Neural cell (in vitro differentiated cells): ENCODE data around the gene NELL1. TPM values are rescaled to one million over a fixed set of nuclear protein-coding genes. Genes with fewer than 3 reads are reported as not detected.
"Not testable (repeated sequence)": the region's sequence is repeated elsewhere in the genome, so short reads cannot be mapped to it uniquely, and the experiment has no call there.

Source experiments
- H2AFZ ChIP-seq: fragments of 200-600, 300-800 bp; sonication (generic), shearing (Covaris generic); 2 replicates; pipeline ENCODE4 v1.6.0; 2014; ENCODE audit warnings: low read depth, mild to moderate bottlenecking, antibody characterized with exemption, low read length, moderate library complexity
- H3F3A ChIP-seq: fragments of 200-600 bp; shearing (Covaris generic); 2 replicates; pipeline ENCODE4 v1.6.1; 2016; ENCODE audit warnings: mild to moderate bottlenecking, moderate library complexity, mixed read lengths, antibody characterized with exemption, low read length; ENCODE audit not compliant: insufficient read depth, poor library complexity, severe bottlenecking
- H3K27ac ChIP-seq: fragments of 200-600, 300-800 bp; sonication (generic), shearing (Covaris generic); 2 replicates; pipeline ENCODE4 v1.5.1; 2014; ENCODE audit warnings: mild to moderate bottlenecking, low read length, moderate library complexity
- H3K27me3 ChIP-seq: fragments of 300-800, 200-600 bp; sonication (generic), shearing (Covaris generic); 2 replicates; pipeline ENCODE4 v1.6.0; 2014; ENCODE audit warnings: mild to moderate bottlenecking, low read depth, low read length, moderate library complexity; ENCODE audit not compliant: insufficient read depth
- H3K36me3 ChIP-seq: fragments of 300-800, 200-600 bp; sonication (generic), shearing (Covaris generic); 2 replicates; pipeline ENCODE4 v1.5.1; 2014; ENCODE audit warnings: mild to moderate bottlenecking, antibody characterized with exemption, low read length, moderate library complexity; ENCODE audit not compliant: insufficient read depth
- H3K4me2 ChIP-seq: fragments of 300-800, 200-600 bp; sonication (generic), shearing (Covaris generic); 2 replicates; pipeline ENCODE4 v1.6.0; 2014; ENCODE audit warnings: mild to moderate bottlenecking, low read length
- H3K4me3 ChIP-seq: fragments of 300-800, 200-600 bp; sonication (generic), shearing (Covaris generic); 2 replicates; pipeline ENCODE4 v1.5.1; 2014; ENCODE audit warnings: mild to moderate bottlenecking, low read length, moderate library complexity
- H3K79me2 ChIP-seq: fragments of 200-600 bp; shearing (Covaris generic); replicated peaks from 2 replicates; pipeline ENCODE4 v1.6.0; 2014; ENCODE audit warnings: mild to moderate bottlenecking, low read length, moderate library complexity; ENCODE audit not compliant: insufficient read depth
- H3K9ac ChIP-seq: fragments of 300-800, 200-600 bp; sonication (generic), shearing (Covaris generic); 2 replicates; pipeline ENCODE4 v1.6.1; 2016; ENCODE audit warnings: mild to moderate bottlenecking, low read length, mixed read lengths
- H3K9me2 ChIP-seq: fragments of 200-600 bp; shearing (Covaris generic); 2 replicates; pipeline ENCODE4 v1.6.1; 2016; ENCODE audit warnings: mild to moderate bottlenecking, low read length, mixed read lengths; ENCODE audit not compliant: insufficient read depth
- H3K9me3 ChIP-seq: fragments of 200-600, 300-800 bp; sonication (generic), shearing (Covaris generic); 2 replicates; pipeline ENCODE4 v1.6.1; 2016; ENCODE audit warnings: mild to moderate bottlenecking, mixed run types, low read length, moderate library complexity, mixed read lengths
- H4K20me1 ChIP-seq: fragments of 200-600 bp; shearing (Covaris generic); 2 replicates; pipeline ENCODE4 v1.6.1; 2016; ENCODE audit warnings: mild to moderate bottlenecking, mixed run types; ENCODE audit not compliant: insufficient read depth
- EP300 ChIP-seq: fragments of 450-650 bp; conservative IDR thresholded peaks from 2 replicates; pipeline ENCODE4 v1.6.1; 2014; ENCODE audit warnings: antibody characterized with exemption, mild to moderate bottlenecking, moderate library complexity; ENCODE audit not compliant: poor library complexity, severe bottlenecking
- EZH2 ChIP-seq: fragments of 200-600, 300-800 bp; shearing (Covaris generic), sonication (generic); IDR thresholded peaks from 2 replicates; pipeline ENCODE4 v1.6.1; 2014; ENCODE audit warnings: antibody characterized with exemption, low read length, borderline replicate concordance, mild to moderate bottlenecking; ENCODE audit not compliant: insufficient read depth, poor library complexity, severe bottlenecking
- MXI1 ChIP-seq: fragments of 450-650 bp; conservative IDR thresholded peaks from 2 replicates; pipeline ENCODE4 v1.6.1; 2014; ENCODE audit warnings: antibody characterized with exemption, mild to moderate bottlenecking; ENCODE audit not compliant: poor library complexity, severe bottlenecking
- POLR2AphosphoS5 ChIP-seq: IDR thresholded peaks from 2 replicates; pipeline ENCODE4 v1.6.1; 2012
- RAD21 ChIP-seq: fragments of 450-650 bp; conservative IDR thresholded peaks from 2 replicates; pipeline ENCODE4 v1.6.1; 2014; ENCODE audit warnings: antibody characterized with exemption, mild to moderate bottlenecking, moderate library complexity
- SMC3 ChIP-seq: fragments of 450-650 bp; conservative IDR thresholded peaks from 2 replicates; pipeline ENCODE4 v1.6.1; 2014; ENCODE audit warnings: antibody characterized with exemption, mild to moderate bottlenecking, moderate library complexity; ENCODE audit not compliant: poor library complexity
- TAF1 ChIP-seq: IDR thresholded peaks from 2 replicates; pipeline ENCODE4 v1.6.1; 2012; ENCODE audit warnings: low read depth
- polyA plus RNA-seq: library from polyadenylated mRNA; depleted of rRNA; stranded (reverse); fragments of >200 nt; gene quantifications from 2 replicates; pipeline ENCODE4 v1.2.3, GENCODE V29; 2014
- TF ChIP-seq, protein P1 (sequence below): IDR thresholded peaks from 2 replicates; pipeline ENCODE4 v1.6.1; 2012; ENCODE audit warnings: borderline replicate concordance
- TF ChIP-seq, protein P2 (sequence below): fragments of 450-650 bp; IDR thresholded peaks from 2 replicates; pipeline ENCODE4 v1.5.1; 2014; ENCODE audit warnings: antibody characterized with exemption, mild to moderate bottlenecking, moderate library complexity; ENCODE audit not compliant: poor library complexity, severe bottlenecking

The NELL1 gene
- polyA plus RNA-seq, 1 donor from 2014 or later, result 70.4 TPM

DNA sequence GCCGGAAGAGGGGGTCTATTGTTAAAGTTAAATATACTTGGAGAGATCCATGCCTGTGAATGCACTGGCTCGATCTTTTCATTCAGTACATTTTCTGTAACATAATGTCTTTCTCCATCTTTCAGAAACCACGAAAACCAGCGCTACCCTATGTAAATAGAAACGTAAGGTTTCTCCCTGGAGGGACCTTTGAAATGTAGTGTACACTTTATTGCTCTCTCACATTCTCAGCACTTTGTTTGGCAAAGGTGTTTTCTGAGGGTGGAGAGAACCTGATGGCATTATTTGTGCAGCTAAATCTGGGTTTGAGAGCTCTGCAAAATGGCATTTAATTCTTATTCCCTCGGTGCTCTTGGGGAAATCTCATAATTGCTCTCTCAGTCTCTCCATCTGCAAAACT is 468.4 kb downstream of the NELL1 start:
- Histone ChIP-seq H3K36me3 (no peaks in the 10 kb centered on the region), H3K9me3 (no peaks in the 10 kb centered on the region), H3F3A (no peaks in the 10 kb centered on the region), H3K79me2 (no peaks in the 10 kb centered on the region), H3K27me3 (no peaks in the 10 kb centered on the region), H3K4me3 (no peak overlapping the region), H4K20me1 (no peaks in the 10 kb centered on the region), H3K27ac (no peak overlapping the region), H3K4me2 (no peak overlapping the region), H3K9me2 (no peaks in the 10 kb centered on the region), H2AFZ (no peak overlapping the region), H3K9ac (no peak overlapping the region)
- TF ChIP-seq MXI1 (no peak), EZH2 (no peak), RAD21 (no peak), EP300 (no peak), POLR2AphosphoS5 (no peak), SMC3 (no peak), TAF1 (no peak)
- TF ChIP-seq, protein P1, sequence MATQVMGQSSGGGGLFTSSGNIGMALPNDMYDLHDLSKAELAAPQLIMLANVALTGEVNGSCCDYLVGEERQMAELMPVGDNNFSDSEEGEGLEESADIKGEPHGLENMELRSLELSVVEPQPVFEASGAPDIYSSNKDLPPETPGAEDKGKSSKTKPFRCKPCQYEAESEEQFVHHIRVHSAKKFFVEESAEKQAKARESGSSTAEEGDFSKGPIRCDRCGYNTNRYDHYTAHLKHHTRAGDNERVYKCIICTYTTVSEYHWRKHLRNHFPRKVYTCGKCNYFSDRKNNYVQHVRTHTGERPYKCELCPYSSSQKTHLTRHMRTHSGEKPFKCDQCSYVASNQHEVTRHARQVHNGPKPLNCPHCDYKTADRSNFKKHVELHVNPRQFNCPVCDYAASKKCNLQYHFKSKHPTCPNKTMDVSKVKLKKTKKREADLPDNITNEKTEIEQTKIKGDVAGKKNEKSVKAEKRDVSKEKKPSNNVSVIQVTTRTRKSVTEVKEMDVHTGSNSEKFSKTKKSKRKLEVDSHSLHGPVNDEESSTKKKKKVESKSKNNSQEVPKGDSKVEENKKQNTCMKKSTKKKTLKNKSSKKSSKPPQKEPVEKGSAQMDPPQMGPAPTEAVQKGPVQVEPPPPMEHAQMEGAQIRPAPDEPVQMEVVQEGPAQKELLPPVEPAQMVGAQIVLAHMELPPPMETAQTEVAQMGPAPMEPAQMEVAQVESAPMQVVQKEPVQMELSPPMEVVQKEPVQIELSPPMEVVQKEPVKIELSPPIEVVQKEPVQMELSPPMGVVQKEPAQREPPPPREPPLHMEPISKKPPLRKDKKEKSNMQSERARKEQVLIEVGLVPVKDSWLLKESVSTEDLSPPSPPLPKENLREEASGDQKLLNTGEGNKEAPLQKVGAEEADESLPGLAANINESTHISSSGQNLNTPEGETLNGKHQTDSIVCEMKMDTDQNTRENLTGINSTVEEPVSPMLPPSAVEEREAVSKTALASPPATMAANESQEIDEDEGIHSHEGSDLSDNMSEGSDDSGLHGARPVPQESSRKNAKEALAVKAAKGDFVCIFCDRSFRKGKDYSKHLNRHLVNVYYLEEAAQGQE, result no peak
- TF ChIP-seq, protein P2, sequence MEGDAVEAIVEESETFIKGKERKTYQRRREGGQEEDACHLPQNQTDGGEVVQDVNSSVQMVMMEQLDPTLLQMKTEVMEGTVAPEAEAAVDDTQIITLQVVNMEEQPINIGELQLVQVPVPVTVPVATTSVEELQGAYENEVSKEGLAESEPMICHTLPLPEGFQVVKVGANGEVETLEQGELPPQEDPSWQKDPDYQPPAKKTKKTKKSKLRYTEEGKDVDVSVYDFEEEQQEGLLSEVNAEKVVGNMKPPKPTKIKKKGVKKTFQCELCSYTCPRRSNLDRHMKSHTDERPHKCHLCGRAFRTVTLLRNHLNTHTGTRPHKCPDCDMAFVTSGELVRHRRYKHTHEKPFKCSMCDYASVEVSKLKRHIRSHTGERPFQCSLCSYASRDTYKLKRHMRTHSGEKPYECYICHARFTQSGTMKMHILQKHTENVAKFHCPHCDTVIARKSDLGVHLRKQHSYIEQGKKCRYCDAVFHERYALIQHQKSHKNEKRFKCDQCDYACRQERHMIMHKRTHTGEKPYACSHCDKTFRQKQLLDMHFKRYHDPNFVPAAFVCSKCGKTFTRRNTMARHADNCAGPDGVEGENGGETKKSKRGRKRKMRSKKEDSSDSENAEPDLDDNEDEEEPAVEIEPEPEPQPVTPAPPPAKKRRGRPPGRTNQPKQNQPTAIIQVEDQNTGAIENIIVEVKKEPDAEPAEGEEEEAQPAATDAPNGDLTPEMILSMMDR, result no peak

DNA sequence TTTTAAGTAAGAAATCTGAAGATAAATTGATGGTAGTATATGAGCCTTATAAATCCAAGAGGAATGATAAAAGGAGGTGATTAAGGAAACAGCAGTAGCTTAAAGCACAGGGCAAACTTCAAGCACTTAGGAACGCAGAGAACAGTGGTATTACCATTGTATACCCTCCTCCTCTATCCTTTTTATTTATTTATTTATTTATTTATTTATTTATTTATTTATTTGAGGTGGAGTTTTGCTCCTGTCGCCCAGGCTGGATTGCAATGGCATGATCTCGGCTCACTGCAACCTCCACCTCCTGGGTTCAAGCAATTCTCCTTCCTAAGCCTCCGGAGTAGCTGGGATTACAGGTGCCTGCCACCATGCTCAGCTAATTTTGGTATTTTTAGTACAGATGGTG is 472.2 kb downstream of the NELL1 start:
- H4K20me1 ChIP-seq, H3K9me3 ChIP-seq, H3K4me3 ChIP-seq, H3K79me2 ChIP-seq, H3K4me2 ChIP-seq, H3F3A ChIP-seq, H3K36me3 ChIP-seq, H2AFZ ChIP-seq, H3K9ac ChIP-seq, H3K9me2 ChIP-seq, H3K27me3 ChIP-seq, H3K27ac ChIP-seq: not testable (repeated sequence)

DNA sequence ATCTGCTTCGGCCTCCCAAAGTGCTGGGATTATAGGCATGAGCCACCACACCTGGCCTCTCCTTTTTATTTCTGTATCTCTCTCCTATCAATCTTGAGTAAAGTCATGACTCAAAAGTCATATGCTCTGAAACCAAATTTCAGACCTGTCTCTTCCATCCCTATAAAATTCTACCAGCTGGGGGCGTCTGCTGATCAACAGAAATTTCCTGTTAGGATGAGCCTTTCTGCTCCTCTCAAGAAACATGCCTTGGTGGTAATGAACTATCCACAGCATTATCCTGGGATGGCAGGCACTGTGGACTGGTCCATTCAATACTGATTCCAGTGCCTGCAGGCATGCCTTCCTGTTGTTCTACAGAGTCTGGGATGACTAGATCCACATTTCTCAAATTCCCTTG is 472.6 kb downstream of the NELL1 start:
- H3K27ac ChIP-seq, result no peak overlapping the region
- H3K79me2 ChIP-seq, result no peaks in the 10 kb centered on the region
- H3K4me3 ChIP-seq, result no peak overlapping the region
- H4K20me1 ChIP-seq, result no peaks in the 10 kb centered on the region
- no peaks in the 10 kb centered on the region for H3F3A ChIP-seq
- H3K27me3 ChIP-seq, result no peaks in the 10 kb centered on the region
- H3K4me2 ChIP-seq, result no peak overlapping the region
- H3K9ac ChIP-seq, result no peak overlapping the region
- H3K9me3 ChIP-seq, result no peaks in the 10 kb centered on the region
- no peak for TF ChIP-seq EP300
- TF ChIP-seq, protein P1, result no peak
- no peak for TF ChIP-seq TAF1
- no peak for TF ChIP-seq MXI1
- TF ChIP-seq, protein P2, result no peak
- no peak for TF ChIP-seq POLR2AphosphoS5
- TF ChIP-seq EZH2, result no peak
- no peak for TF ChIP-seq RAD21
- TF ChIP-seq SMC3, result no peak
- H3K9me2 ChIP-seq, result no peaks in the 10 kb centered on the region
- no peaks in the 10 kb centered on the region for H3K36me3 ChIP-seq
- H2AFZ ChIP-seq, result no peak overlapping the region
